Chondrocyte (in vitro differentiated cells): ENCODE data around the gene SHB. TPM values are rescaled to one million over a fixed set of nuclear protein-coding genes. Genes with fewer than 3 reads are reported as not detected.

Experiments used
- DNase-seq: peaks from one replicate; pipeline ENCODE4 v3.0.0; 2021; ENCODE audit warnings: mixed read lengths, low spot score
- H3K27ac Mint-ChIP-seq: one replicate; pipeline ENCODE4 v1.8.0; 2021; ENCODE audit warnings: mild to moderate bottlenecking, moderate library complexity, mixed read lengths; ENCODE audit not compliant: unreplicated experiment
- H3K27me3 Mint-ChIP-seq: 2 replicates; pipeline ENCODE4 v1.8.0; 2021; ENCODE audit warnings: low read depth, mixed read lengths
- H3K36me3 Mint-ChIP-seq: 2 replicates; pipeline ENCODE4 v1.8.0; 2021; ENCODE audit warnings: low read depth, mixed read lengths
- H3K4me1 Mint-ChIP-seq: 2 replicates; pipeline ENCODE4 v1.8.0; 2021; ENCODE audit warnings: low read depth, mild to moderate bottlenecking, mixed read lengths
- H3K4me3 Mint-ChIP-seq: one replicate; pipeline ENCODE4 v1.8.0; 2021; ENCODE audit warnings: mild to moderate bottlenecking, moderate library complexity, mixed read lengths; ENCODE audit not compliant: unreplicated experiment
- H3K9me3 Mint-ChIP-seq: 2 replicates; pipeline ENCODE4 v1.8.0; 2021; ENCODE audit warnings: low read depth, mixed read lengths
- total RNA-seq: library from RNA; stranded (reverse); gene quantifications from 3 replicates; pipeline ENCODE4 v1.2.1, GENCODE V29; 2021
- TF ChIP-seq, protein P1 (sequence below): fragments of 200-600 bp; sonication (generic); IDR thresholded peaks from 2 replicates; pipeline ENCODE4 v1.5.0; 2021; ENCODE audit warnings: antibody characterized with exemption, mild to moderate bottlenecking, moderate library complexity

SHB gene
- total RNA-seq, 1 donor from 2014 or later, result 23.8 TPM

DNA sequence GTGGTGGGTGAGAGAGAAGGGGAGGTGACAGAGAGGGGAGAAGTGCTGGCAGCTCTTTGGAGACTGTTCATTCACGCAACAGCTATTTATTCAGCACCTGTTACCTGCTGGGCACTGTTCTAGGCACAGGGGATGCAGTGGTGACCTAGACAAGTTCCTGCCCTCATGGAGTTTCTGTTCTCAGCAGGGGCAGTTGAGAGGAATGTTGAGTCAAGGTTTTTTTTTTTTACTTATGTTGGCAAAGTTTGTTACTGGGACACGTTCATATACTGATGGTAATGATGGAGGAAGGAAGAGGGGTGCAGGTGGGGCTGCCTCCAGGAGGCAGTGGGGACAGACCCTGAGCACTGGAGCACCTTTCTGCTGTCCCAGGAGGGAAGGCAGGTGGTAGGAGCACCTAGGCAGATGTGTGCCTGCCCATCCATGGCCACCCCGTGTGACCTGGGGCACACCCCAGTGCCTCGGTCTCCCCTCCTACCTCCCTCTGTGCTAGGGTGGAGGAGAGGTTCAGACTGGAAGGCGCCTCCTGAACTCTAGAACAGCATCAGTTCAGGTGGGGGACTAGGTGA lies 115.7 kb downstream of the SHB start:
- Mint-ChIP-seq H3K27ac (peak overlapping the region; percentile 94), H3K4me1 (peaks cover 71% of the 10 kb centered on the region), H3K9me3 (peaks cover 6% of the 10 kb centered on the region), H3K27me3 (no peaks in the 10 kb centered on the region), H3K36me3 (peaks cover 25% of the 10 kb centered on the region), H3K4me3 (no peak overlapping the region)
- TF ChIP-seq, protein P1, sequence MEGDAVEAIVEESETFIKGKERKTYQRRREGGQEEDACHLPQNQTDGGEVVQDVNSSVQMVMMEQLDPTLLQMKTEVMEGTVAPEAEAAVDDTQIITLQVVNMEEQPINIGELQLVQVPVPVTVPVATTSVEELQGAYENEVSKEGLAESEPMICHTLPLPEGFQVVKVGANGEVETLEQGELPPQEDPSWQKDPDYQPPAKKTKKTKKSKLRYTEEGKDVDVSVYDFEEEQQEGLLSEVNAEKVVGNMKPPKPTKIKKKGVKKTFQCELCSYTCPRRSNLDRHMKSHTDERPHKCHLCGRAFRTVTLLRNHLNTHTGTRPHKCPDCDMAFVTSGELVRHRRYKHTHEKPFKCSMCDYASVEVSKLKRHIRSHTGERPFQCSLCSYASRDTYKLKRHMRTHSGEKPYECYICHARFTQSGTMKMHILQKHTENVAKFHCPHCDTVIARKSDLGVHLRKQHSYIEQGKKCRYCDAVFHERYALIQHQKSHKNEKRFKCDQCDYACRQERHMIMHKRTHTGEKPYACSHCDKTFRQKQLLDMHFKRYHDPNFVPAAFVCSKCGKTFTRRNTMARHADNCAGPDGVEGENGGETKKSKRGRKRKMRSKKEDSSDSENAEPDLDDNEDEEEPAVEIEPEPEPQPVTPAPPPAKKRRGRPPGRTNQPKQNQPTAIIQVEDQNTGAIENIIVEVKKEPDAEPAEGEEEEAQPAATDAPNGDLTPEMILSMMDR, result no peak
- DNase-seq, result peak; percentile 67

- no peak overlapping the region for H3K4me3 Mint-ChIP-seq
- DNase-seq, result no peak
- TF ChIP-seq, protein P1, result no peak
- peak overlapping the region; percentile 94 for H3K27ac Mint-ChIP-seq
- peaks cover 29% of the 10 kb centered on the region for H3K36me3 Mint-ChIP-seq
- peaks cover 6% of the 10 kb centered on the region for H3K9me3 Mint-ChIP-seq
- no peaks in the 10 kb centered on the region for H3K27me3 Mint-ChIP-seq
- peaks cover 76% of the 10 kb centered on the region for H3K4me1 Mint-ChIP-seq
Measured at GRCh38 chr9:37952731-37953130, 116.3 kb downstream of the SHB start.

DNA sequence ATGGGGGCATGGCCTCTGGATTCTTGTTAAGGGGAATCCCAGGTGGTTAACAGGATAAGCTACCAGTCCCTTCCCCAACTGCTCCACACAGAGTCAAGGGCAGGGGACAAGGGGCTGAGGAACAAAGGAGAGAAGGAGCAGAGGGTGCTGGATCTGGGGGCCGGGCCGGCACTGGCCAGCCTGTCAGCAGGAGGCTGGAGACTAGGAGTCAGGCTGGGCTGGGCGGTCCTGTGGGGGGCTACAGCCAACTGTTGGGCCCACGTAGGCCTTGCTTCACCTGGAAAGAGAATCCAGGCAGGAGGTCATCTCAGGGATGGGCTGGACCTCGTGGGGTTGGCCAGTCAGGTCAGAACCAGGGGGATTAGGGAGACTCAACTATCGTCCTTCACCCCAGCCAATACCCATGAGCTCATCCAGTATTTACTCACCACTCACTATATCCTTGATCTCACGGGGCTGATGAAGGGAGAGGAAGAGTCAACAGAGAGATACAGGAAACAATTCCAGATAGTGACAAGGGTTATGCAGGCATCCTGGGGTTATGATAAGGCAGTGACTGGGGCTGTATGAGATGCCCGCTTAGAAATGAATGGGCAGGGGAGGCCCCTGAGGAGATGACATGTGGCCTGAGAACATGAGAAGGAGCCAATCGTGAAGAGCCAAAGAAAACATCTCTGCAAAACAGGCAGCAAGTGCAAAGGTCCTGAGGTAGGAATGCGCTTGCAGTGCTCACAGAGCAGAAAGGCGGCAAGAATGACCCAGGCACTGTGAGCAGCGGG lies 117.2 kb downstream of the SHB start:
- H3K9me3 Mint-ChIP-seq, result peaks cover 6% of the 10 kb centered on the region
- peak overlapping the region; percentile 94 for H3K27ac Mint-ChIP-seq
- peaks cover 78% of the 10 kb centered on the region for H3K4me1 Mint-ChIP-seq
- TF ChIP-seq, protein P1, result no peak
- no peaks in the 10 kb centered on the region for H3K27me3 Mint-ChIP-seq
- H3K4me3 Mint-ChIP-seq, result no peak overlapping the region
- DNase-seq, result no peak
- peaks cover 30% of the 10 kb centered on the region for H3K36me3 Mint-ChIP-seq

DNA sequence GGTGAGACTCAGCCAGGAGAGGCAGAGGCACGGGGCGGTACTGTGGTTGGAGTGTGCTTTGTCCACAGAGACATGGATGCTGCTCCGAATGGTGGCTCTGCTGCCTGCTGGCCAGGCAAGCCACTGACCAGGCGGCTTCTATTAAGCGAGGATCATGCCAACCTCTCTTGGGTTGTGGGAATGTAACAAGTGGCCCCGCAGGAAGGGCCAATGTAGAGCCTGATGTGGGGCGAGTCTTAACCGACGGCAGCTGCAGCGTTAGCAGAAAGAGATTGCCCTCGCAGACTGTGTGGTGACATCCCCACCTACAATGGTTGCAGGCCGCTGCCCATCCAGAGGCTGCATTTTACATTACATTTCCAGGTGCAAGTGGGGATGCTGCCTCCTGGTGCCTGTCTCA lies 118.5 kb downstream of the SHB start:
- no peak for DNase-seq
- H3K27ac Mint-ChIP-seq, result peak overlapping the region; percentile 82
- H3K4me1 Mint-ChIP-seq, result peaks cover 84% of the 10 kb centered on the region
- H3K4me3 Mint-ChIP-seq, result no peak overlapping the region
- no peaks in the 10 kb centered on the region for H3K27me3 Mint-ChIP-seq
- TF ChIP-seq, protein P1, result peak; percentile 26
- H3K9me3 Mint-ChIP-seq, result peaks cover 6% of the 10 kb centered on the region
- peaks cover 31% of the 10 kb centered on the region for H3K36me3 Mint-ChIP-seq

DNA sequence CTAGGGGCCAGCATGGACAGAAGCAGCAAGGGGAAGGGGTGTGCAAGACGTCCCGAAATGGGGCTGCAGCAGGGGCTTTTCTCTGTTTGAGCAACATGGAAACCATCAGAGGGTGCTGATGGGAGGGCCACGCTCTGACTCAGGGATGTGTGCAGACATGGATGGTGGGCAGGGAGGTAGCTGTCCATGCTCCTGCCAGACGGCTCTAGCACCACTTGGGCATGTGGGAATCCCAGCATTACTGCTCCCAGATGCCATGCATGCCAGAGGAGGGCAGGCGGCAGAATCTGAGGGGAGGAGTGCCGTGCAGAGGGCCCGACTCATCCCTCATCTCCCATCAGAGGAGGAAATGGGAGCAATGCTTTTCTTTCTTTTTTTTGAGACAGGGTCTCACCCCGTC lies 119.5 kb downstream of the SHB start:
- peaks cover 25% of the 10 kb centered on the region for H3K36me3 Mint-ChIP-seq
- no peaks in the 10 kb centered on the region for H3K27me3 Mint-ChIP-seq
- H3K9me3 Mint-ChIP-seq, result peaks cover 6% of the 10 kb centered on the region
- no peak for DNase-seq
- TF ChIP-seq, protein P1, result no peak
- peak overlapping the region; percentile 82 for H3K27ac Mint-ChIP-seq
- no peak overlapping the region for H3K4me3 Mint-ChIP-seq
- peaks cover 87% of the 10 kb centered on the region for H3K4me1 Mint-ChIP-seq
